HEK293 (cell line): ENCODE results near the gene ANKRD28.

Experiments
- RBAK ChIP-seq: fragments of 450-650 bp; formaldehyde crosslinking; IDR thresholded peaks from 2 replicates; pipeline ENCODE4 v1.5.1; 2016; ENCODE audit warnings: missing biosample characterization, missing genetic modification characterization
- ZBTB7A ChIP-seq: fragments of 450-650 bp; formaldehyde crosslinking; IDR thresholded peaks from 2 replicates; pipeline ENCODE4 v1.5.1; 2016; ENCODE audit warnings: low read depth, missing biosample characterization, missing genetic modification characterization
- ZFP69B ChIP-seq: fragments of 450-650 bp; formaldehyde crosslinking; IDR thresholded peaks from 2 replicates; pipeline ENCODE4 v1.5.1; 2016; ENCODE audit warnings: missing biosample characterization, missing genetic modification characterization
- ZNF274 ChIP-seq, 2 experiments: fragments of 200-500 bp in 1 of 2; fragments of 450-650 bp in 1 of 2; sonication (Bioruptor generic) in 1 of 2; formaldehyde crosslinking in 1 of 2; IDR thresholded peaks; 2 replicates each; pipeline versions ENCODE4 v1.5.1 to v1.6.1; 2014 to 2016; ENCODE audit warnings: borderline replicate concordance in 1 of 2, inconsistent platforms in 1 of 2, low read length in 1 of 2, missing biosample characterization in 1 of 2, missing genetic modification characterization in 1 of 2
- ZNF621 ChIP-seq: fragments of 450-650 bp; formaldehyde crosslinking; IDR thresholded peaks from 2 replicates; pipeline ENCODE4 v1.5.1; 2017; ENCODE audit warnings: missing biosample characterization, missing genetic modification characterization
- TF ChIP-seq, protein P1 (sequence below): sonication (generic); formaldehyde crosslinking; IDR thresholded peaks from 2 replicates; pipeline ENCODE4 v1.8.1; 2022; ENCODE audit warnings: mild to moderate bottlenecking, moderate library complexity, missing genetic modification reagents
- TF ChIP-seq, protein P2 (sequence below): fragments of 450-650 bp; formaldehyde crosslinking; IDR thresholded peaks from 2 replicates; pipeline ENCODE4 v1.5.1; 2016; ENCODE audit warnings: missing biosample characterization, missing genetic modification characterization
- TF ChIP-seq, protein P3 (sequence below): fragments of 450-650 bp; formaldehyde crosslinking; IDR thresholded peaks from 2 replicates; pipeline ENCODE4 v1.5.1; 2017; ENCODE audit warnings: missing biosample characterization, missing genetic modification characterization
- TF ChIP-seq, protein P4 (sequence below): fragments of 450-650 bp; formaldehyde crosslinking; IDR thresholded peaks from 2 replicates; pipeline ENCODE4 v1.5.1; 2016; ENCODE audit warnings: missing biosample characterization, missing genetic modification characterization
- TF ChIP-seq, protein P5 (sequence below): fragments of 450-650 bp; formaldehyde crosslinking; IDR thresholded peaks from 2 replicates; pipeline ENCODE4 v1.5.1; 2016; ENCODE audit warnings: missing biosample characterization, missing genetic modification characterization, borderline replicate concordance

DNA sequence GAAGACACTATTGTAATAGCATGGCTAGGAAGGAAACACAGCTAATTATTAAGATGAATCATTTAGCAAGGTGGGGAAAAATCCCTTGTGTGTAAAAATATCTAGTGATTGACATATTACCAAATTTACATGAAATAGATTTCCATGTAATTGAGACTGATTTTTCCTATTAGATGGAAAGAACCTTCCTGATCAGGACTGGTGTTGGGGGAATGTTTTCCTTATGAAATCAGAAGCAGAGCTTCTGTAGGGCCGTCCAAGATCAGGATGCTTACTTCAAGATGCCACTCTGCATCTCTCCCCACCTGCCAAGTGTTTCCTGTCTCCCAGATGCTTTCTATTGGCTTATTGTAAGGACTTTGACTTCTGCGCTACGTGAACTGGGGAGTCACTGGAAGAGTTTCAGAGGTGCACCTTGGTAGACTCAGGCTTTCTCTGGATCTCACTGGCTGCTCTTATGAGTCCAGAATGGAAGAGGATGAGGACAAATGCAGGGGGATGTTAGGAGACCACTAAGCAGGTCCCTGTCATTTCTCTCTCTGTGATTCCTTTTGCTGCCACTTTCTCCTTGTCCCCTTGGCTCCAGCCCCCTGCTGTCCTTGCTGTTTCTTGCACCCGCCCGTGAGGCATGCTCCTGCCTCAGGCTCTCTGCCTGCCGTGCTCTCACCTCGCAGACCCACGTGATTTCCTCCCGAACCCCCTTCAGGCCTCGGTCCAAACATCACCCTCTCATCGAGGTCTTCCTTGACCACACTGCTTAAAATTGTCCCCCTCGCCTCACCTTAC lies 166.2 kb downstream of the ANKRD28 start:
- no peak for TF ChIP-seq ZBTB7A (tag by site-specific recombination)
- TF ChIP-seq, protein P1, sequence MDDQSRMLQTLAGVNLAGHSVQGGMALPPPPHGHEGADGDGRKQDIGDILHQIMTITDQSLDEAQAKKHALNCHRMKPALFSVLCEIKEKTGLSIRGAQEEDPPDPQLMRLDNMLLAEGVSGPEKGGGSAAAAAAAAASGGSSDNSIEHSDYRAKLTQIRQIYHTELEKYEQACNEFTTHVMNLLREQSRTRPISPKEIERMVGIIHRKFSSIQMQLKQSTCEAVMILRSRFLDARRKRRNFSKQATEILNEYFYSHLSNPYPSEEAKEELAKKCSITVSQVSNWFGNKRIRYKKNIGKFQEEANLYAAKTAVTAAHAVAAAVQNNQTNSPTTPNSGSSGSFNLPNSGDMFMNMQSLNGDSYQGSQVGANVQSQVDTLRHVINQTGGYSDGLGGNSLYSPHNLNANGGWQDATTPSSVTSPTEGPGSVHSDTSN = no peak
- TF ChIP-seq, protein P2, sequence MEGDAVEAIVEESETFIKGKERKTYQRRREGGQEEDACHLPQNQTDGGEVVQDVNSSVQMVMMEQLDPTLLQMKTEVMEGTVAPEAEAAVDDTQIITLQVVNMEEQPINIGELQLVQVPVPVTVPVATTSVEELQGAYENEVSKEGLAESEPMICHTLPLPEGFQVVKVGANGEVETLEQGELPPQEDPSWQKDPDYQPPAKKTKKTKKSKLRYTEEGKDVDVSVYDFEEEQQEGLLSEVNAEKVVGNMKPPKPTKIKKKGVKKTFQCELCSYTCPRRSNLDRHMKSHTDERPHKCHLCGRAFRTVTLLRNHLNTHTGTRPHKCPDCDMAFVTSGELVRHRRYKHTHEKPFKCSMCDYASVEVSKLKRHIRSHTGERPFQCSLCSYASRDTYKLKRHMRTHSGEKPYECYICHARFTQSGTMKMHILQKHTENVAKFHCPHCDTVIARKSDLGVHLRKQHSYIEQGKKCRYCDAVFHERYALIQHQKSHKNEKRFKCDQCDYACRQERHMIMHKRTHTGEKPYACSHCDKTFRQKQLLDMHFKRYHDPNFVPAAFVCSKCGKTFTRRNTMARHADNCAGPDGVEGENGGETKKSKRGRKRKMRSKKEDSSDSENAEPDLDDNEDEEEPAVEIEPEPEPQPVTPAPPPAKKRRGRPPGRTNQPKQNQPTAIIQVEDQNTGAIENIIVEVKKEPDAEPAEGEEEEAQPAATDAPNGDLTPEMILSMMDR (tag by site-specific recombination) = peak; percentile 54
- TF ChIP-seq, protein P3, sequence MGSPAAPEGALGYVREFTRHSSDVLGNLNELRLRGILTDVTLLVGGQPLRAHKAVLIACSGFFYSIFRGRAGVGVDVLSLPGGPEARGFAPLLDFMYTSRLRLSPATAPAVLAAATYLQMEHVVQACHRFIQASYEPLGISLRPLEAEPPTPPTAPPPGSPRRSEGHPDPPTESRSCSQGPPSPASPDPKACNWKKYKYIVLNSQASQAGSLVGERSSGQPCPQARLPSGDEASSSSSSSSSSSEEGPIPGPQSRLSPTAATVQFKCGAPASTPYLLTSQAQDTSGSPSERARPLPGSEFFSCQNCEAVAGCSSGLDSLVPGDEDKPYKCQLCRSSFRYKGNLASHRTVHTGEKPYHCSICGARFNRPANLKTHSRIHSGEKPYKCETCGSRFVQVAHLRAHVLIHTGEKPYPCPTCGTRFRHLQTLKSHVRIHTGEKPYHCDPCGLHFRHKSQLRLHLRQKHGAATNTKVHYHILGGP (tag by site-specific recombination) = no peak
- TF ChIP-seq, protein P4, sequence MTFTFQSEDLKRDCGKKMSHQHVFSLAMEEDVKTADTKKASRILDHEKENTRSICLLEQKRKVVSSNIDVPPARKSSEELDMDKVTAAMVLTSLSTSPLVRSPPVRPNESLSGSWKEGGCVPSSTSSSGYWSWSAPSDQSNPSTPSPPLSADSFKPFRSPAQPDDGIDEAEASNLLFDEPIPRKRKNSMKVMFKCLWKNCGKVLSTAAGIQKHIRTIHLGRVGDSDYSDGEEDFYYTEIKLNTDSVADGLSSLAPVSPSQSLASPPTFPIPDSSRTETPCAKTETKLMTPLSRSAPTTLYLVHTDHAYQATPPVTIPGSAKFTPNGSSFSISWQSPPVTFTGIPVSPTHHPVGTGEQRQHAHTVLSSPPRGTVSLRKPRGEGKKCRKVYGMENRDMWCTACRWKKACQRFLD = no peak
- no peak for TF ChIP-seq ZNF274 (IDR thresholded peaks at IDR 0.05; ENCODE audit: low read length)
- TF ChIP-seq ZNF274 (tag by site-specific recombination; IDR thresholded peaks at IDR 0.05; ENCODE audit: borderline replicate concordance) = no peak
- TF ChIP-seq, protein P5, sequence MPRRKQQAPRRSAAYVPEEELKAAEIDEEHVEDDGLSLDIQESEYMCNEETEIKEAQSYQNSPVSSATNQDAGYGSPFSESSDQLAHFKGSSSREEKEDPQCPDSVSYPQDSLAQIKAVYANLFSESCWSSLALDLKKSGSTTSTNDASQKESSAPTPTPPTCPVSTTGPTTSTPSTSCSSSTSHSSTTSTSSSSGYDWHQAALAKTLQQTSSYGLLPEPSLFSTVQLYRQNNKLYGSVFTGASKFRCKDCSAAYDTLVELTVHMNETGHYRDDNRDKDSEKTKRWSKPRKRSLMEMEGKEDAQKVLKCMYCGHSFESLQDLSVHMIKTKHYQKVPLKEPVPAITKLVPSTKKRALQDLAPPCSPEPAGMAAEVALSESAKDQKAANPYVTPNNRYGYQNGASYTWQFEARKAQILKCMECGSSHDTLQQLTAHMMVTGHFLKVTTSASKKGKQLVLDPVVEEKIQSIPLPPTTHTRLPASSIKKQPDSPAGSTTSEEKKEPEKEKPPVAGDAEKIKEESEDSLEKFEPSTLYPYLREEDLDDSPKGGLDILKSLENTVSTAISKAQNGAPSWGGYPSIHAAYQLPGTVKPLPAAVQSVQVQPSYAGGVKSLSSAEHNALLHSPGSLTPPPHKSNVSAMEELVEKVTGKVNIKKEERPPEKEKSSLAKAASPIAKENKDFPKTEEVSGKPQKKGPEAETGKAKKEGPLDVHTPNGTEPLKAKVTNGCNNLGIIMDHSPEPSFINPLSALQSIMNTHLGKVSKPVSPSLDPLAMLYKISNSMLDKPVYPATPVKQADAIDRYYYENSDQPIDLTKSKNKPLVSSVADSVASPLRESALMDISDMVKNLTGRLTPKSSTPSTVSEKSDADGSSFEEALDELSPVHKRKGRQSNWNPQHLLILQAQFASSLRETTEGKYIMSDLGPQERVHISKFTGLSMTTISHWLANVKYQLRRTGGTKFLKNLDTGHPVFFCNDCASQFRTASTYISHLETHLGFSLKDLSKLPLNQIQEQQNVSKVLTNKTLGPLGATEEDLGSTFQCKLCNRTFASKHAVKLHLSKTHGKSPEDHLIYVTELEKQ (tag by site-specific recombination) = no peak
- no peak for TF ChIP-seq RBAK (tag by site-specific recombination)
- no peak for TF ChIP-seq ZNF621 (tag by site-specific recombination)
- no peak for TF ChIP-seq ZFP69B (tag by site-specific recombination)
